Smooth muscle cell of the brain vasculature (primary cell): ENCODE data around the gene L2HGDH.
"Not testable (repeated sequence)": the region's sequence is repeated elsewhere in the genome, so short reads cannot be mapped to it uniquely, and the experiment has no call there.

ENCODE experiments used
- DNase-seq: peaks from one replicate; pipeline ENCODE4 v3.0.0-alpha.2; 2012; ENCODE audit warnings: low read depth, low spot score

Gene L2HGDH

DNA sequence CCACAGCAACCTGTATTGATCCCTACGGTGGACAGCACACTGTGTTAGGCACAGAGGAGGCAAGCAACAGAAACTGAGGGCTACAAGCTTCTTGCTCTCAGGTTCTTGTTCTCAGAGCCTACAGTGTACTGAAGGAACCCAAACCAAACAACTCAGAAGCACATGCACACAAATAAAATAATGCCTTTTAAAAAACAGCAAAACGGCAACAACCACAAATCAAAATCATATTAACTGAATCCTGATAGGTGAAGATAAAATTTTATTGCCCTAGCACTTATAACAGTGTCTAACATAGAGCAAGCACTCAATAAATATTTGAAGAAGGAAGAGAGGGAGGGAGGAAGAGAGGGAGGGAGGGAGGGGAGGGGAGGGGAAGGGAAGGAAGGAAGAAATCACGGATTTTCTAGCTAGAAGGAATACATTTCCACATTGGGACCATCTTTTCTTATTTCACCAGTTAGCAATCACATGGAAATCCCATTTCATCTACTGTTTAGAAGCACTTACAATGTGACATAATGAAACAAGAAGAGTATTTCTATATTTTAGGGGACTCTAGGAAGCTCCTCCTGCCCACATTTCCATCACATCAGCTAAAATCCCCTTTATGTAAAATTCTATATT lies 27.3 kb upstream of the L2HGDH start:
- DNase-seq: no peak

DNA sequence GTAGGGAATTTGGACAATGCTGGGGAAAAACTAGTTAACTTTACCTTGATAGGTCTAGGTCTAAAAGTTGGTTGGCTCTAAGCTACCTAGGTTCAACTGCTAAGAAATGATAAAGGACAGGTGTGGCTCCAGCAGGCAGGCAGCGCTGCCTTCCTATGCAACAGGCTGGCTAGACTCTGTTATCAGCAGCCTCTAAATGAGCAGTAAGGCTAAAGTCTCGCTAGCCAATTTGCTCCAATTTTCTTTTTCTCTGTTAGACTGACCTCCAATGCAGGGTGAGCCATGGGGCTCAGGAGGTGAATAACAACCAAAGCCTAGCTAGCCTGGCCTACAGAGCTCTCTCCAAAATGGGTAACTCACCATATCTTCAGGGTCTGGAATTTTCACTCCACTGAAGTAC lies 26.6 kb upstream of the L2HGDH start:
- no peak for DNase-seq

DNA sequence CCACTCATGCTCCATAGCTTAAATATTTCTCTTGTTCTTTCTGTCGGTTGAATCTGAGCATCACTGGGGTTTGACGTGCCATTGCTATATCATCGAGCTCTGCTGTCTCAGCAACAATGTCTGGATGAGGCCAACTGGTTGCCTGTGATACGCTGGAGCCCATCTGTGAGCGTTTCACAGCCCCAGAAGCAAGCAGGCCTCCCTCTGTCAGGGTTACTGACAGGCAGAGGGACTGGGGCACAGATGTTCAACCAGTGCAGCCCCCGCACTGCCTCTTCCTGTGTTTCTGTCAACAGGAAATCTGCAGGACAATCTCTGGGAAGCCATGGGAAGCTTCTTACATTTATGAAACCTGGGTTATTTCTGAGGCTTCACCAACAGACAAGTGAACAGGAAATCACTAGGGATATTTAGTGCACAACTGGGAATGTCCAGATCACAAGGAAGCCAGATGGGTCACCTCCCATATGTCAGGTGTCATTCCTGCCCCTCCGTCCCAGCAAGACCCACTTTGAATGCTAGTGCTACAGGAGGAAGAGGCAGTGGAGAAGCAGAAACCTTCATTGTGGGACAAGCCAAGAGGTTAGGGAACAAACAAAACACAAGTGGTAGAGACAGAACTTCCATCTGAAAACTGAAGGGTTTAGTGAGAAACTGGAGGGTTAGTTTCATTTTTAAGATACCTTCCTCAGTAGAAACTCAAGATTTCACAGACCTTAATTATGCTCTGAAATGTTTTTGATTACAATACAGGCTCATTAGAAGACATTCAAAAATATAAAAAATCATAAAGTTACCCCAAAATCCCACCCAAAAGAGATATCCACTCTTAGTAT lies 24.2 kb upstream of the L2HGDH start:
- no peak for DNase-seq

- no peak for DNase-seq
These were observed 23.4 kb upstream of the L2HGDH start for GRCh38 chr14:50335389-50335788.

- no peak for DNase-seq
These were observed 22.2 kb upstream of the L2HGDH start for GRCh38 chr14:50334211-50334610.

DNA sequence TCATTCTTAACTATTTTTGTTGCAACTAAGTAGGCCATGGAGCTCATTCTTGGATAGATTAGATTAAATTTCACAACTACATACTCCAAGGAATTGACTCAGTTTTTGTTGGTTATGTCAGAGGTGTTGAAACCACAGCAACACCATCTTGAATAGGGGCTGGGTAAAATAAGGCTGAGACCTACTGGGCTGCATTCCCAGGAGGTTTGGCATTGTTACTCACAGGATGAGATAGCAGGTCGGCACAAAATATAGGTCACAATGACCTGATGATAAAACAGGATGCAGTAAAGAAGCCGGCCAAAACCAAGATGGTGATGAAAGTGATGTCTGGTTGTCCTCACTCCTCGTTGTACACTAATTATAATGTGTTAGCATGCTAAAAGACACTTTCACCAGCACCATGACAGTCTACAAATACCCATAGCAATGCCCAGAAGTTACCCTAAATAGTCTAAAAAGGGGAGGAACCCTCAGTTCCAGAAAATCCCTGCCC lies 21.0 kb upstream of the L2HGDH start:
- DNase-seq: no peak

DNA sequence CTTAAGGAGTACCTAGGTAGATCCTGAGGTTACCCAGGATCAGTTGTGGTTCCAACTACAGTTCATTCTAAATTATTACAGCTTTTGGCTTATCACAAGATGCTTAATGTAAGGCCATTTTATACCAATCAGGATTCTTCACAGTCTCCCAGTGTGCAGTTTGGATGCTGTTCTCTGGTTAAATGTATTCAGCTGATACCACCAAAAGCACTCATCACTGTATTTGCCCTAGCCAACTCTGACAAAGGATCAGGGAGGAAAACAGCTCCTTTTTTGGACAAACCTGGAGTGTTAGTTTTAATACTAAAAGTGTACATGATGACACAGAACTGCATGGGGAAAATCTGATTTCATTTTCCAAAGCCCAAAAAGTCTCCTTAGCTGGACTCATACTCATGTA lies 19.6 kb upstream of the L2HGDH start:
- DNase-seq: no peak

DNA sequence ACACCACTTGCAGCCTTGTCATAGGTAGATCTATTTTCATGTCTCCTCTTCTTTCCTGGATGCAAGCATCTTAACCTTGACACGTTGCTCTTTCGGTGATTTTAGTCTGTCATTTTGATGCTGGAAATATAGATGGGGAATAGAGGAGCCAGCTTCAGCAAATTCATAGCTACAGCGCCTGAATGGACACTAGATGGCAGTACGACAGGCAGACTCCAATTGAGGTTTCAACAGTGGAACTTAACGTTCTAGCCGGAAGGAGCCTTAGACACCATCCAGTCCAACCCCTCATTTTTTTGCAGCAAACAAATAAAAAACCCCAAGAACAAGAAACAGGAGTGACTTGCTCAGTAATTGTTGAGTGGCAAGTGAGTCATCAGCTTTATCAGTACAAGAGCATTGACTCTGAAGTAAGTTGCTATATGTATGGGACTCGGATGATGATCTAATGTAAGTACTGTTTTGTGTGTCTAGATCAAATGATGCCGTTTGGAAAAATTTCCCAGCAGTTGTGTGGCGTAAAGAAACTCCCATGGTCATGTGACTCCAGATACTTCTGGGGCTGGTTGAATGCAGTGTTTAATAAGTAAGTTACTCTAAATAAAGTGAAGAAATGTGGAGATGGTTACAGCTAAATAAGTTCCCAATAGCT lies 9.1 kb upstream of the L2HGDH start:
- DNase-seq: peak; percentile 81

- no peak for DNase-seq
These were observed 8.3 kb upstream of the L2HGDH start for GRCh38 chr14:50320283-50320682.

DNA sequence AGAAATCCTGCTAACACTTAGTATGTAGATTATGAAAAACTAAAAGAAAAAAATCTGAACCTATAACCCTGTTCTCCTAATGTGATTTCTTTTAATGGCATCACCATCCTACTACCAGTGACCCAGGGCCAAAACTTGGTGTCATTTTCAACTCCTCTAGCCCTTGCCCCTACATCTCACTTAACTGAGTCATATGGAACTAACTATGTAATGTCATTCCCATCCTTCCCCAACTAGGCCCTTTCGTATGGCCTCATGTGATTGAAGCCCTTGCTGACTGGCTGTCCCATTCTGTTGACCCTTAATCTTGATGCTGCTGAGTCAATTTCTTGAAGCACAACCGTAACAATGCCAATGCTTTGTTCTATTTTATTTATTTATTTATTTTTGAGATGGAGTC lies 7.7 kb upstream of the L2HGDH start:
- no peak for DNase-seq

DNA sequence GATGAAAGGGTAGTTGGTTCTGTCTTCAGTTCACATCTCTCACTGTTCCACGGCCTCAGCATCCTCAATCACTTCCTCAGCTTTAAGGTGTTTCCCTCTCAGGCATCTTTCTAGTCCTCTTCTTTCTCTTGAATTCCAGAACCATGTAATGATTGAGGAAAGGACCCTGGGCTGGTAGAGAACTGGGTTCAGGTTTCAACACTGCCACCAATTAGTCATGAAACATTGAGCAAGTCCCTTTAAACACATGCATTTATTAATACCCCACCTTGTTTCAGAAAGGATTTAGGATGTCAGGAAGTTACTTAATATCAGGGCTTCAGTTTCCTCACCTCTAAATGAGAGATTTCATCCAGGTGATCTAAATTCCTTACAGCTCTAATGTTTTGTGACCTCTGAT lies 7.3 kb upstream of the L2HGDH start:
- DNase-seq: no peak

DNA sequence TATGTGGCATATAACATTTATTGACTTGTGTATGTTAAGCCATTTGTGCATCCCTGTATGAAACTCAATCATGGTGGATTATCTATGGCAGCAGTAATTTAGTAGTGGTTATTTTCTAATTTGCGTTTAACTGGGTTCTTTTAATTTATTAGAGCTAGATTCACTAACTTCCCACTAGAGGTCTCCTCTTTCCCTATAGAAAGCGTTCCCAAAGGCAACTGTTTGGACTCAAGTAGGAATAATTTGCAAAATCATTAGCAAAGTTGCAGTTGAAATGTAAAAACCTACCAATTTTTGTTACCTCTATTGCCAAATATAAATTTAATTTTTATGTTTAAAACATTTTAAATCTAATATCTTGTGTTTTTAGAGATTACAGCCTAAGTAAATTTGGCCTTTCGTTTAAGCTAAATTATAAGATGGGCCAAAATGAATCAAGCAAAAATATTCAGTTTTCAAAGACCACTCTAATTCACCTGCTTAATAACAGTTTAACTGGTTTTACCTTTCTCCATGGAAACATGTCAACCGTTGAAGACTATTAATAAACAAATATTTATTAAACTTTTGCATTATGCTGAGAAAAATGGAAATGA lies 6.1 kb upstream of the L2HGDH start:
- no peak for DNase-seq

DNA sequence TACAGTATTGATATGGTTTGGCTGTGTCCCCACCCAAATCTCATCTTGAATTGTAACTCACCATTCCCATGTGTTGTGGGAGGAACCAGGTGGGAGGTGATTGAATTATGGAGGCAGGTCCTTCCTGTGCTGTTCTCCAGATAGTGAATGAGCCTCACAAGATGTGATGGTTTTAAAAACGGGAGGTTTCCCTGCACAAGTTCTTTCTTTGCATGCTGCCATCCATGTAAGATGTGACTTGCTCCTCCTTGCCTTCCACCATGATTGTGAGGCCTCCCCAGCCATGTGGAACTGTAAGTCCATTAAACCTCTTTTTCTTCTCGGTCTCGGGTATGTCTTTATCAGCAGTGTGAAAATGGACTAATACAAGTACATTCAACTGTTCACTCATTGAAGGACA lies 2.1 kb upstream of the L2HGDH start:
- DNase-seq: not testable (repeated sequence)

- DNase-seq: no peak
These were observed 665 bp upstream of the L2HGDH start for GRCh38 chr14:50312734-50313054.

- no peak for DNase-seq
These were observed 575 bp downstream of the L2HGDH start for GRCh38 chr14:50311337-50311971.

- no peak for DNase-seq
These were observed 1.6 kb downstream of the L2HGDH start for GRCh38 chr14:50310445-50310844.

DNA sequence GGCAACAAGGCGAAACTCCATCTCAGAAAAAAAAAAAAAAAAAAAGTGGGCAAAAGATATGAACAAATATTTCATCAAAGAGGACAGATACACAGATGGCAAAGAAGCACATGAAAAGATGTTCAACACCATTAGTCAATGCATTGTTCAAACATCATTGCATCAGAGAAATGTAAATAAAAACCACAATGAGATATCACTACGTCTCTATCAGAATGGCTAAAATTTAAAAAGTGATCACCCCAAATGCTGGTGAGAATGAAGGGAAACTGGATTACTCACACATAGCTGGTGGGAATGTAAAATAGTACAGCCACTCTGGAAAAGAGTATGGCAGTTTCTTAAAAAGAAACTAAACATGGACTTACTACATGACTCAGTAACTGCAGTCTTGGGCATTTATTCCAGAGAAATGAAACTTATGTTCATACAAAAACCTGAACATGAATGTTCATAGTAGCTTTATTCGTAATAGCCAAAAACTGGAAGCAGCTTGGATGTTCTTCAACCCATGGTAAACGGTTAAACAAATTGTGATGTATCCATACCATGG lies 3.6 kb downstream of the L2HGDH start:
- DNase-seq: no peak

- DNase-seq: no peak
These were observed 8.1 kb downstream of the L2HGDH start for GRCh38 chr14:50303744-50304471.

- no peak for DNase-seq
These were observed 10.1 kb downstream of the L2HGDH start for GRCh38 chr14:50301914-50302313.

- DNase-seq: no peak
These were observed 12.4 kb downstream of the L2HGDH start for GRCh38 chr14:50299585-50299984.

GRCh38 chr14:50290306-50290705 lies 21.7 kb downstream of the L2HGDH start:
- DNase-seq: no peak
